AG04450 (cell line): Measurements from ENCODE around the gene LSS. TPM values are rescaled to one million over a fixed set of nuclear protein-coding genes. Genes with fewer than 3 reads are reported as not detected.
"Not testable (repeated sequence)": the region's sequence is repeated elsewhere in the genome, so short reads cannot be mapped to it uniquely, and the experiment has no call there.

Source experiments
- CTCF ChIA-PET: fragments of 300-600, 350-600 bp; formaldehyde crosslinking; extraction: SDS; loops from one replicate; lab custom pipeline; 2022; ENCODE audit warnings: antibody characterized with exemption, inconsistent platforms; lab: Charles Lee
- POLR2A ChIA-PET: fragments of 350-600 bp; formaldehyde crosslinking; extraction: SDS; loops from one replicate; lab custom pipeline; 2021; ENCODE audit warnings: antibody characterized with exemption, inconsistent platforms; lab: Yijun Ruan, JAX
- DNase-seq: peaks from one replicate; pipeline ENCODE4 v3.0.0-alpha.2; 2011; ENCODE audit warnings: low read depth, low spot score
- H3K27ac ChIP-seq: one replicate; pipeline ENCODE4 v1.5.1; 2012; ENCODE audit warnings: low read depth, low read length, control low read depth
- H3K27me3 ChIP-seq: one replicate; pipeline ENCODE4 v1.6.0; 2012; ENCODE audit warnings: low read length; ENCODE audit not compliant: control insufficient read depth, insufficient read depth
- H3K4me3 ChIP-seq: 2 replicates; pipeline ENCODE4 v1.5.1; 2011; ENCODE audit warnings: mild to moderate bottlenecking, low read depth, low read length, control low read depth
- H3K9me3 ChIP-seq: 2 replicates; pipeline ENCODE4 v1.5.1; 2012; ENCODE audit warnings: low read length; ENCODE audit not compliant: control insufficient read depth, insufficient read depth
- polyA plus RNA-seq: library from polyadenylated mRNA; depleted of rRNA; stranded (reverse); fragments of >200 nt; gene quantifications from 2 replicates; pipeline ENCODE4 v1.2.3, GENCODE V29; 2011
- TF ChIP-seq, protein P1 (sequence below): IDR thresholded peaks from 2 replicates; pipeline ENCODE4 v1.5.1; 2011; ENCODE audit warnings: low read depth, low read length, control low read depth, inconsistent platforms

Gene LSS
- polyA plus RNA-seq, 1 experiment: 49.0 TPM

DNA sequence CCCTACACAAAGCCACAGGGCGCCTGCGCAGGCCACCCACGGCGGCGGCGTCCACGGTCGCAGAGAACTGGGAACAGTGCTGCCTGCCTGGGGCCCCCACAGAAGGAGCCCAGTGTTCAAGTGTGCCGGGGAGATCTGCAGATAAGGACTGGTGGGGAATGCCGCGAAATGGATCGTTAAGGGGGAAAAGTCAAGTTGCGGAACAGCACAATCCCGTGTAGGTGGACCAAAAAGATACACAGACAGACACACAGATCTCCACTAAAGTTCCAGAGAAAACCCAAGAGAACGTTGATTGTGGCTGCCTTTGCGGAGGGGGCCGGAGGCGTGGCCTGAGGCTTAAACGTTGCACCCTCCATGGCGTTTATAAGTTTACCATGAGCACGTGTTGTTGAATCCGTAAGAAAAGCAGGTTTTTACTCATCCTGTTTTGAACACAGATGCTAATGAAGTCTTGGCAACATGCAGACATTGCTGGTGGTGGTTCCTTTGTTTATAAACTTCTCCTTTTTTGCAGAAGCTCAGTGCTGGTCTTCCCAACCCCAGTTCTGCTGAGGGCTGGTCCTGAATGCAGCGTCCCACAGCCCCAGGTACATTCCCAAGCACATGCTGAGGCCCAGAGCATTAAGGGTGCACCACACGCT is 48.4 kb downstream of the LSS start:
- Histone ChIP-seq H3K27ac (no peak overlapping the region), H3K4me3 (no peak overlapping the region), H3K27me3 (no peaks in the 10 kb centered on the region), H3K9me3 (no peaks in the 10 kb centered on the region; the same call in 1 of the 2 replicates)
- no peak for DNase-seq
- ChIA-PET POLR2A (no interaction called here), CTCF (no interaction called here)
- TF ChIP-seq, protein P1, sequence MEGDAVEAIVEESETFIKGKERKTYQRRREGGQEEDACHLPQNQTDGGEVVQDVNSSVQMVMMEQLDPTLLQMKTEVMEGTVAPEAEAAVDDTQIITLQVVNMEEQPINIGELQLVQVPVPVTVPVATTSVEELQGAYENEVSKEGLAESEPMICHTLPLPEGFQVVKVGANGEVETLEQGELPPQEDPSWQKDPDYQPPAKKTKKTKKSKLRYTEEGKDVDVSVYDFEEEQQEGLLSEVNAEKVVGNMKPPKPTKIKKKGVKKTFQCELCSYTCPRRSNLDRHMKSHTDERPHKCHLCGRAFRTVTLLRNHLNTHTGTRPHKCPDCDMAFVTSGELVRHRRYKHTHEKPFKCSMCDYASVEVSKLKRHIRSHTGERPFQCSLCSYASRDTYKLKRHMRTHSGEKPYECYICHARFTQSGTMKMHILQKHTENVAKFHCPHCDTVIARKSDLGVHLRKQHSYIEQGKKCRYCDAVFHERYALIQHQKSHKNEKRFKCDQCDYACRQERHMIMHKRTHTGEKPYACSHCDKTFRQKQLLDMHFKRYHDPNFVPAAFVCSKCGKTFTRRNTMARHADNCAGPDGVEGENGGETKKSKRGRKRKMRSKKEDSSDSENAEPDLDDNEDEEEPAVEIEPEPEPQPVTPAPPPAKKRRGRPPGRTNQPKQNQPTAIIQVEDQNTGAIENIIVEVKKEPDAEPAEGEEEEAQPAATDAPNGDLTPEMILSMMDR: no peak

- ChIA-PET CTCF (no interaction called here), POLR2A (no interaction called here)
- TF ChIP-seq, protein P1: no peak
- peaks cover 3% of the 10 kb centered on the region for H3K27me3 ChIP-seq
- H3K27ac ChIP-seq: no peak overlapping the region
- H3K9me3 ChIP-seq: no peaks in the 10 kb centered on the region; the same call in 1 of the 2 replicates
- DNase-seq: no peak
- no peak overlapping the region for H3K4me3 ChIP-seq
These were observed 48.9 kb downstream of the LSS start for GRCh38 chr21:46179708-46180078.

- Histone ChIP-seq H3K27ac (no peak overlapping the region), H3K9me3 (peaks cover 2% of the 10 kb centered on the region), H3K4me3 (no peak overlapping the region), H3K27me3 (peaks cover 4% of the 10 kb centered on the region)
- ChIA-PET POLR2A (no interaction called here), CTCF (no interaction called here)
- DNase-seq: no peak
- TF ChIP-seq, protein P1: no peak
These were observed 49.6 kb downstream of the LSS start for GRCh38 chr21:46178961-46179360.

GRCh38 chr21:46176443-46177129 is 52.0 kb downstream of the LSS start:
- H3K27ac ChIP-seq, H3K4me3 ChIP-seq, DNase-seq, POLR2A ChIA-PET: not testable (repeated sequence)
- CTCF ChIA-PET: interaction anchor here (0.9 to 1.5 kb wide), 2 partner anchors 23 to 33 kb away, joined by 4 read pairs; no protein-coding TSS in a partner anchor
- peaks cover 14% of the 10 kb centered on the region for H3K9me3 ChIP-seq
- peaks cover 16% of the 10 kb centered on the region for H3K27me3 ChIP-seq

- ChIA-PET CTCF (no interaction called here), POLR2A (no interaction called here)
- TF ChIP-seq, protein P1: no peak
- peaks cover 16% of the 10 kb centered on the region for H3K27me3 ChIP-seq
- DNase-seq: no peak
- H3K4me3 ChIP-seq: no peak overlapping the region
- H3K27ac ChIP-seq: no peak overlapping the region
- peaks cover 14% of the 10 kb centered on the region for H3K9me3 ChIP-seq
These were observed 55.0 kb downstream of the LSS start for GRCh38 chr21:46173573-46173972.
